Measurements from ENCODE around the gene GP1BA. TPM values are rescaled to one million over a fixed set of nuclear protein-coding genes. Genes with fewer than 3 reads are reported as not detected.

Gene GP1BA
- total RNA-seq, 4 donors from 2014 or later: not detected

DNA sequence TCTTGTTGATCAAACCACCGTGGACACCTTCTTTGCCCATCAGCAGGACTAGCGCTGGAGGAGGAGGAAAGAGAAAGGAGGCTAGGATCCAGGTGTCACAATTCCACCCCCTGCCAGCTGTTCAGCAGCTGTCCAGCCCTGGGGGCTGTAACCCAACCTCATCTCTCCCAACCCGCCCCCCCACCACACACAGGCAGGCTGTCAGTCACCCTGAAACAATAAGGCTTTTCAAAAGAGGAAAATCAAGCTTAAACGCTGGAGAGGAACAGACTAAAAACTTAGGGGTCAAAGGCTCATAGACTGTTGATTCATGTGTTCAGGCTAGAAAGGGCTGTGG lies 13.8 kb downstream of the GP1BA start:
- peaks cover 45 to 46% of the 10 kb centered on the region in 2 donors for H3K4me1 ChIP-seq
- DNase-seq (no peak), ATAC-seq (no peak)
- peaks cover 0 to 40% of the 10 kb centered on the region in 2 donors for H3K36me3 ChIP-seq
- TF ChIP-seq POLR2A (IDR thresholded peaks at IDR 0.05): no peak
- TF ChIP-seq, protein P1, sequence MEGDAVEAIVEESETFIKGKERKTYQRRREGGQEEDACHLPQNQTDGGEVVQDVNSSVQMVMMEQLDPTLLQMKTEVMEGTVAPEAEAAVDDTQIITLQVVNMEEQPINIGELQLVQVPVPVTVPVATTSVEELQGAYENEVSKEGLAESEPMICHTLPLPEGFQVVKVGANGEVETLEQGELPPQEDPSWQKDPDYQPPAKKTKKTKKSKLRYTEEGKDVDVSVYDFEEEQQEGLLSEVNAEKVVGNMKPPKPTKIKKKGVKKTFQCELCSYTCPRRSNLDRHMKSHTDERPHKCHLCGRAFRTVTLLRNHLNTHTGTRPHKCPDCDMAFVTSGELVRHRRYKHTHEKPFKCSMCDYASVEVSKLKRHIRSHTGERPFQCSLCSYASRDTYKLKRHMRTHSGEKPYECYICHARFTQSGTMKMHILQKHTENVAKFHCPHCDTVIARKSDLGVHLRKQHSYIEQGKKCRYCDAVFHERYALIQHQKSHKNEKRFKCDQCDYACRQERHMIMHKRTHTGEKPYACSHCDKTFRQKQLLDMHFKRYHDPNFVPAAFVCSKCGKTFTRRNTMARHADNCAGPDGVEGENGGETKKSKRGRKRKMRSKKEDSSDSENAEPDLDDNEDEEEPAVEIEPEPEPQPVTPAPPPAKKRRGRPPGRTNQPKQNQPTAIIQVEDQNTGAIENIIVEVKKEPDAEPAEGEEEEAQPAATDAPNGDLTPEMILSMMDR (IDR thresholded peaks at IDR 0.05 in 4 of 5, conservative IDR thresholded peaks at IDR 0.05 in 1 of 5): no peak
- H3K27me3 ChIP-seq: no peaks in the 10 kb centered on the region
- peak overlapping the region in 3 of 4 donors; percentile 6 to 99 (median 96) for H3K4me3 ChIP-seq
- H3K27ac ChIP-seq: peak overlapping the region; percentile 96 to 100 (median 98)
- in situ Hi-C loops (cut with MboI; ENCODE audit: low sequenced_read_pairs in 4 of 4) (no loop called here), intact Hi-C loops (cut with DNase I; ENCODE audit: low total_unique reads) (no loop called here)
- H3K9me3 ChIP-seq: no peaks in the 10 kb centered on the region

DNA sequence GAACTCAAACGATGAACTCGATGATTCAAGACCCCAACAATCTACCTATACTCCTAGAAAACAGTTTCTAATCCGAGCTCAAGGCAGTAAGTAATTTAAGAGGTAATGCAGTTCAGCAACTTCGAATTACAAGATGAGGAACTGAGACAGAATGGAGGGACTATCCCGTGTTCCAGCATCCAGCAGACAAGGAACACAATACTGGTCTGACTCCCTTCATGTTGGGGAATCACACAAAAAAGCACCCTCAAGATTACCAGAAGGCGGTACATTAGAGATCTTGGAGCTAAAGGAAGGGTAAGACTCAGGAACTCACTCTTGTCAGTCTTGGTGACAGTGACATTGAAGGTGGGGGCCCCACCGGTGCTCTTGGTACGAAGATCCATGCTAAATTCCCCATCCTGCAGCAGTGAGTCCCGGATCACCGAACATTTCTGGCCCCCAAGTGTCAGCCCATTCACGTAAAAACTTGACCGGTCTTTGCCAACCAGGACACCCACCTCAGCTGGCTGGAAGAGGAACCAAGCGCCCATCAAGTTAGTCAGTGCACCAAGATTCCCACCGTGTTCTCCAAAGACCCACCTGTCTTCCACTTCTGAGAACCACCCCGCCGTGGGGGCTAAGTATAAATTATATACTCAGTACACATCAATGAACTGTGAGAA lies 14.4 kb downstream of the GP1BA start:
- ATAC-seq (no peak), DNase-seq (no peak)
- peaks cover 45 to 46% of the 10 kb centered on the region in 2 donors for H3K4me1 ChIP-seq
- TF ChIP-seq, protein P1 (IDR thresholded peaks at IDR 0.05 in 4 of 5, conservative IDR thresholded peaks at IDR 0.05 in 1 of 5): no peak
- no peak for TF ChIP-seq POLR2A (IDR thresholded peaks at IDR 0.05)
- in situ Hi-C loops (cut with MboI; ENCODE audit: low sequenced_read_pairs in 4 of 4): no loop called here
- H3K27ac ChIP-seq: peak overlapping the region; percentile 96 to 100 (median 98)
- no peaks in the 10 kb centered on the region for H3K27me3 ChIP-seq
- H3K9me3 ChIP-seq: no peaks in the 10 kb centered on the region
- H3K4me3 ChIP-seq: peak overlapping the region; percentile 85 to 99 (median 96)
- intact Hi-C loops (cut with DNase I; ENCODE audit: low total_unique reads): no loop called here
- peaks cover 0 to 40% of the 10 kb centered on the region in 2 donors for H3K36me3 ChIP-seq

DNA sequence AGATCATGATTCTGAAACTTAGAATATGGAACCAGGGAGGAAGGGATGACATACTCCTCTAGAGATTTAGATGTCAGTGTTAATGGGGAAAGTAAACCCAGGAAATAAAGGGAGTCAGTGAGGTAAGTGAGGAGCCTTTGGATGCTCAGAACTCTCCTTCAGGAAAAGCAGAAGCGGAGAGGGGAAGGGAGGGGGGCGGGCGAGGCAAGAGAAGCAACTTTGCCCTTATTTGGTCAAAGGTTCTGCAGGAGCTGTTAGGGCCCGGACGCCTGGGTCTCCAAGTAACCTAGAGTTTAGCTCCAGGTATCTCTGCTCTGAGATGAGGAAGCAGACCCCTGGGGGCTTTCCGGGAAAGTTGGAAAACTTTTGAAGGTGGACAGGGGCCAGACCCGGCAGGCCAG lies 14.9 kb downstream of the GP1BA start:
- Histone ChIP-seq H3K9me3 (no peaks in the 10 kb centered on the region), H3K36me3 (peaks cover 0 to 40% of the 10 kb centered on the region in 2 donors), H3K27me3 (no peaks in the 10 kb centered on the region), H3K27ac (peak overlapping the region; percentile 96 to 100 (median 98)), H3K4me3 (peak overlapping the region; percentile 85 to 99 (median 96)), H3K4me1 (peaks cover 44 to 47% of the 10 kb centered on the region in 2 donors)
- in situ Hi-C loops (cut with MboI; ENCODE audit: low sequenced_read_pairs in 4 of 4): no loop called here
- ATAC-seq (no peak), DNase-seq (no peak)
- intact Hi-C loops (cut with DNase I; ENCODE audit: low total_unique reads): no loop called here
- no peak for TF ChIP-seq POLR2A (IDR thresholded peaks at IDR 0.05)
- TF ChIP-seq, protein P1 (IDR thresholded peaks at IDR 0.05 in 4 of 5, conservative IDR thresholded peaks at IDR 0.05 in 1 of 5): no peak

DNA sequence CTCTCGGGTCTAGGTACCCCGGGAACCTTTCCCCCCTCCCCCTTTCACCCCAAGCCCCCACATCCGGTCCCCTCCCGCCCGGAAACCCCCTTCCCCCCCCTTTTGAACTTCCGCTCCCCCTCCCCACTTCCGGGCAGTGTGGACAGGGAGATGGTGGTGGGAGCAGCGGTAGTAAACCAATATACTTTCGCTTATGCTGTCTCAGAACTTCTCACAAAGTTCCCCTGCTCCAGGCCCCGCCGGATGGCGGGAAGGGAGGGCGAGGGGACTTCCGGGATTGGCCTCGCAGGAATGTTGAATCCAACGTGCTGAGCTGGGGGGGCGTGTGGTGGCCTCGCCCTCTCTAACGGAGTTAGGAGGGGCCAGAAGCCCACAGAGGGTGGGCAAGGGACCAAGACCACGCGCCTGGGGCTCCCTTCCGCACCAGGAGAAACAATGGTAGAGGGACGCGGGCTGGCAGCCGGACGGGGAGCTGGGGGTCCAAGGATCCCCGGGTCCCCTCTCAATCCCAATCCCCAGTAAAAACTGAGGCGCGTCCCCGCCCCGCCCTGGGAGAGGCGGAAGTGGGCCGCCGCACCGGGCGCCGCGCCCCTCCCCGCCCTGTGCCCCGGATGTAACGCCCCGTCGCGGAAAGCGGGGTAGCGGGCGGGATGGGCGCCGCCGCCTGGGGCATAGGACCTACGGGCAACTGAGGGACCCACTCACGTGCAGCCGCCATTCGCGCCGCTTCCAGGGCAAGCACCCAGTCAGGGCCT lies 15.5 kb downstream of the GP1BA start:
- peaks cover 45 to 51% of the 10 kb centered on the region in 2 donors for H3K4me1 ChIP-seq
- H3K27me3 ChIP-seq: no peaks in the 10 kb centered on the region
- H3K9me3 ChIP-seq: no peaks in the 10 kb centered on the region
- intact Hi-C loops (cut with DNase I; ENCODE audit: low total_unique reads): loop anchor here (1.0 kb wide), 1 partner anchor 53 kb away; no protein-coding TSS in a partner anchor
- TF ChIP-seq, protein P1 (IDR thresholded peaks at IDR 0.05 in 4 of 5, conservative IDR thresholded peaks at IDR 0.05 in 1 of 5): no peak
- TF ChIP-seq POLR2A (IDR thresholded peaks at IDR 0.05): no peak
- H3K27ac ChIP-seq: peak overlapping the region; percentile 96 to 100 (median 98)
- peak; percentile 5 to 18 for ATAC-seq
- peak overlapping the region; percentile 85 to 99 (median 96) for H3K4me3 ChIP-seq
- H3K36me3 ChIP-seq: peaks cover 0 to 35% of the 10 kb centered on the region in 2 donors
- DNase-seq: peak; percentile 48 to 56
- in situ Hi-C loops (cut with MboI; ENCODE audit: low sequenced_read_pairs in 4 of 4): no loop called here
